ENCODE data around the gene ZC3H15. TPM values are rescaled to one million over a fixed set of nuclear protein-coding genes. Genes with fewer than 3 reads are reported as not detected.

ZC3H15 gene
- total RNA-seq, 4 donors from 2014 or later = 32.2 to 68.5 (median 53.7) TPM

GRCh38 chr2:186546846-186547245, 60.8 kb downstream of the ZC3H15 start:
- intact Hi-C loops (cut with DNase I) = no loop called here
- H3K9me3 ChIP-seq = no peaks in the 10 kb centered on the region

DNA sequence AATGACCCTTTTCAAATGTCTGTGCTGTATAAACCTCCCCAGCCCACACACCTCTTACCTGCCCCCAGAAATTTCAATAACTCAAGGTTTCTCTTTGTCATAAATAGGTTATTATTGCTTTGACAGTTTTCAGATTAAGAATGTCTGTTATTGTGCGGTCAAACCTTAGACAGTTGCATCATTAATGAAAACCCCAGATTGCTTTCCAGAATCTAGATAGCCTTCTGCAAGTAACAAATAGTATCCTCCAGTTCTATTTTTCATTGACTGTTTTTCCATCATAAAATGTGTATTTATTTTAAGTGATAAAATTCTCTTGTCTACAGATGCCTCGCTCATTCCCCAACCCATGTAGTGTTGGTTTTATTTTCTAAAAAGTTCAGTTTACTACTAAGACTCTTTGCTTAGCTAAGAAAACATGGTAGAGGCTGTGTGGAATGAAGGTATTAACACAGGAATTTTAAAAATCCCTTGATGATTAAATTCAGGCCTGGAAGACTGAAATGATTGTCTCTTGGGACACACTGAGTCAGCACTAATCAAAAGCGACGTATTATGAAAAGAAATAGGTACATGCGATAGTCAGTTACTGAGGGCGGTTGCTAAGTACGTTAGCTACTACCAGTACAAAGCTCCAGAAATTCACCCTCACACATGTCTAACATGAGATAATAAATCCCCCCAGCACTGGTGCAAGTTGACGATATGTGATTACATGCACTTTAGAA, 65.4 kb downstream of the ZC3H15 start:
- H3K27me3 ChIP-seq = no peaks in the 10 kb centered on the region
- no peaks in the 10 kb centered on the region for H3K4me1 ChIP-seq
- WGBS, 2 donors = 79 to 84% methylated on average over 8 of the region's 8 CpGs
- H3K36me3 ChIP-seq = no peaks in the 10 kb centered on the region
- DNase-seq = no peak
- H3K27ac ChIP-seq = no peak overlapping the region
- intact Hi-C loops (cut with DNase I) = no loop called here
- TF ChIP-seq, protein P1, sequence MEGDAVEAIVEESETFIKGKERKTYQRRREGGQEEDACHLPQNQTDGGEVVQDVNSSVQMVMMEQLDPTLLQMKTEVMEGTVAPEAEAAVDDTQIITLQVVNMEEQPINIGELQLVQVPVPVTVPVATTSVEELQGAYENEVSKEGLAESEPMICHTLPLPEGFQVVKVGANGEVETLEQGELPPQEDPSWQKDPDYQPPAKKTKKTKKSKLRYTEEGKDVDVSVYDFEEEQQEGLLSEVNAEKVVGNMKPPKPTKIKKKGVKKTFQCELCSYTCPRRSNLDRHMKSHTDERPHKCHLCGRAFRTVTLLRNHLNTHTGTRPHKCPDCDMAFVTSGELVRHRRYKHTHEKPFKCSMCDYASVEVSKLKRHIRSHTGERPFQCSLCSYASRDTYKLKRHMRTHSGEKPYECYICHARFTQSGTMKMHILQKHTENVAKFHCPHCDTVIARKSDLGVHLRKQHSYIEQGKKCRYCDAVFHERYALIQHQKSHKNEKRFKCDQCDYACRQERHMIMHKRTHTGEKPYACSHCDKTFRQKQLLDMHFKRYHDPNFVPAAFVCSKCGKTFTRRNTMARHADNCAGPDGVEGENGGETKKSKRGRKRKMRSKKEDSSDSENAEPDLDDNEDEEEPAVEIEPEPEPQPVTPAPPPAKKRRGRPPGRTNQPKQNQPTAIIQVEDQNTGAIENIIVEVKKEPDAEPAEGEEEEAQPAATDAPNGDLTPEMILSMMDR (IDR thresholded peaks at IDR 0.05) = no peak
- no peak for TF ChIP-seq POLR2A (IDR thresholded peaks at IDR 0.05)
- no peak overlapping the region for H3K4me3 ChIP-seq
- no peaks in the 10 kb centered on the region for H3K9me3 ChIP-seq

More at GRCh38 chr2:186546846-186547245, 60.8 kb downstream of the ZC3H15 start:
- Histone ChIP-seq H3K27me3 (no peaks in the 10 kb centered on the region), H3K36me3 (no peaks in the 10 kb centered on the region), H3K27ac (no peak overlapping the region), H3K4me3 (no peak overlapping the region), H3K4me1 (peaks cover 0 to 25% (median 16%) of the 10 kb centered on the region in 3 donors)
- TF ChIP-seq, protein P1 (IDR thresholded peaks at IDR 0.05) = no peak
- TF ChIP-seq POLR2A (IDR thresholded peaks at IDR 0.05) = no peak
- 0 to 17% methylated on average over 1 of the region's 1 CpG for WGBS, 2 donors
- no peak for DNase-seq

- H3K4me3 ChIP-seq = no peak overlapping the region
- DNase-seq = no peak
- intact Hi-C loops (cut with DNase I) = no loop called here
- no peak for TF ChIP-seq POLR2A (IDR thresholded peaks at IDR 0.05)
- TF ChIP-seq, protein P1 (IDR thresholded peaks at IDR 0.05) = no peak
- H3K9me3 ChIP-seq = no peaks in the 10 kb centered on the region
- no peak overlapping the region for H3K27ac ChIP-seq
- H3K36me3 ChIP-seq = no peaks in the 10 kb centered on the region
- no peaks in the 10 kb centered on the region for H3K27me3 ChIP-seq
- WGBS, 2 donors = 42 to 50% methylated on average over 1 of the region's 1 CpG
- no peaks in the 10 kb centered on the region for H3K4me1 ChIP-seq
Measured at GRCh38 chr2:186554429-186554828, 68.4 kb downstream of the ZC3H15 start.

GRCh38 chr2:186554850-186555671, 69.0 kb downstream of the ZC3H15 start:
- no peaks in the 10 kb centered on the region for H3K36me3 ChIP-seq
- no peaks in the 10 kb centered on the region for H3K27me3 ChIP-seq
- DNase-seq = no peak
- no peak overlapping the region for H3K4me3 ChIP-seq
- TF ChIP-seq POLR2A (IDR thresholded peaks at IDR 0.05) = no peak
- TF ChIP-seq, protein P1 (IDR thresholded peaks at IDR 0.05) = no peak
- intact Hi-C loops (cut with DNase I) = no loop called here
- H3K9me3 ChIP-seq = no peaks in the 10 kb centered on the region
- no peaks in the 10 kb centered on the region for H3K4me1 ChIP-seq
- no peak overlapping the region for H3K27ac ChIP-seq
- WGBS, 2 donors = 75 to 80% methylated on average over 8 of the region's 8 CpGs
